Activated T-cell treated with anti-CD3 and anti-CD28 coated beads for 24 hours (primary cell): ENCODE measurements around the gene COPB2.

Experiments used
- DNase-seq: peaks from one replicate; pipeline ENCODE4 v3.0.0-alpha.2; 2020; ENCODE audit warnings: low read depth

Gene COPB2

GRCh38 chr3:139307601-139308555 lies 81.6 kb downstream of the COPB2 start:
- DNase-seq: no peak
